Urothelium cell line (cell line): ENCODE results near the gene PIP5K1C.
A peak's percentile ranks its signal among the peaks of the same experiment; 100 is the strongest.

Experiments
- DNase-seq: peaks from one replicate; pipeline ENCODE4 v3.0.0; 2011; ENCODE audit warnings: low spot score, mixed read lengths
- FAIRE-seq: peaks from 2 replicates; lab custom pipeline; 2011; peaks lifted over from hg19 to GRCh38; lab: Jason Lieb, UNC

The PIP5K1C gene, protein sequence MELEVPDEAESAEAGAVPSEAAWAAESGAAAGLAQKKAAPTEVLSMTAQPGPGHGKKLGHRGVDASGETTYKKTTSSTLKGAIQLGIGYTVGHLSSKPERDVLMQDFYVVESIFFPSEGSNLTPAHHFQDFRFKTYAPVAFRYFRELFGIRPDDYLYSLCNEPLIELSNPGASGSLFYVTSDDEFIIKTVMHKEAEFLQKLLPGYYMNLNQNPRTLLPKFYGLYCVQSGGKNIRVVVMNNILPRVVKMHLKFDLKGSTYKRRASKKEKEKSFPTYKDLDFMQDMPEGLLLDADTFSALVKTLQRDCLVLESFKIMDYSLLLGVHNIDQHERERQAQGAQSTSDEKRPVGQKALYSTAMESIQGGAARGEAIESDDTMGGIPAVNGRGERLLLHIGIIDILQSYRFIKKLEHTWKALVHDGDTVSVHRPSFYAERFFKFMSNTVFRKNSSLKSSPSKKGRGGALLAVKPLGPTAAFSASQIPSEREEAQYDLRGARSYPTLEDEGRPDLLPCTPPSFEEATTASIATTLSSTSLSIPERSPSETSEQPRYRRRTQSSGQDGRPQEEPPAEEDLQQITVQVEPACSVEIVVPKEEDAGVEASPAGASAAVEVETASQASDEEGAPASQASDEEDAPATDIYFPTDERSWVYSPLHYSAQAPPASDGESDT

DNA sequence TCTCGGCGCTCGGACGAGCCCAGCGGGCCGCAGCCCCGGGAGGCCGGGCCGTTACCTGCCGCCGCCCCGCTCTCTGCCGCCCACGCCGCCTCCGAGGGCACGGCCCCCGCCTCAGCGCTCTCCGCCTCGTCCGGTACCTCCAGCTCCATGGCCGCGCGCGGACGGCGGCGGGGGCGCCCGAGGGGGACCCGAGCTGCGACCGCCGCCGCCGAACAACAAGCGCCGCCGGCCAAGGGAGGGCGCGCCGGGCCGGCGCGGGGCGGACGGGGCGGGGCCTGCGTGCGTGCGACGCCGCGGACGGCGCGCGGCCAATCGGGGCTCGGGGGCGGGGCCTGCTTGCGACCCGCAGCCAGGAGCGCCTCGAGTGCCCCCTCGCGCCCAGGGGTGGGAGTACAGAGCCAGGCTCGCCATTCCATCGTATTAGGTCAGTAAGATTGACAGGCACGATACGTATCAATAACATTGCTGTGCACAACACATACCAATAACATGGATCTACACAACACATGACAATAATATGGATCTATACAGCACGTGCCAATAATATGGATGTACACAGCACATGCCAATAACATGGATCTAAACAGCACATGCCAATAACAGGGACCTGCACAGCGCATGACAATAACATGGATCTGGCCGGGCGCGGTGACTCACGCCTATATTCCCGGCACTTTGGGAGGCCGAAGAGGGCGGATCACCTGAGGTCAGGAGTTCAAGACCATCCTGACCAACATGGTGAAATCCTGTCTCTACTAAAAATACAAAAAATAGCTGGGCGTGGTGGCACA lies at the start of gene PIP5K1C:
Gene PIP5K1C (minus strand): TSS at position 227 of the 791 bp plus-strand sequence. CDS start 78 bp downstream, at position 149.
- FAIRE-seq (no peak), DNase-seq (peak; percentile 94)

DNA sequence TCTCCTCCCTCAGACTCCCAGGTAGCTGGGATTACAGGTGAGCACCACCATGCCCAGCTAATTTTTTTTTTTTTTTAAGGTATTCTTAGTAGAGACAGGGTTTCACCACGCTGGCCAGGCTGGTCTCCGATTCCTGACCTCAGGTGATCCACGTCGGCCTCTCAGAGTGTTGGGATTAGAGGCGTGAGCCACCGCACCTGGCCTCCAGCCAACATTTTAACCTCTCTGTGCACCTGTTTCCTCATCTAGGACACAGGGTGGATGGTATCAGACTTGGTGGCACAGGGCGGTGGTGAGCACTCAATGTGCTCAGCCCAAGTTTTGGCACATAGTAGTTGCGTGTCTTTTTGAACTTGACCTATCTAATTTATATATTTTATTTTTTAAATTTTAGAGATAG lies 48.7 kb upstream of the PIP5K1C start:
- FAIRE-seq (no peak), DNase-seq (no peak)

DNA sequence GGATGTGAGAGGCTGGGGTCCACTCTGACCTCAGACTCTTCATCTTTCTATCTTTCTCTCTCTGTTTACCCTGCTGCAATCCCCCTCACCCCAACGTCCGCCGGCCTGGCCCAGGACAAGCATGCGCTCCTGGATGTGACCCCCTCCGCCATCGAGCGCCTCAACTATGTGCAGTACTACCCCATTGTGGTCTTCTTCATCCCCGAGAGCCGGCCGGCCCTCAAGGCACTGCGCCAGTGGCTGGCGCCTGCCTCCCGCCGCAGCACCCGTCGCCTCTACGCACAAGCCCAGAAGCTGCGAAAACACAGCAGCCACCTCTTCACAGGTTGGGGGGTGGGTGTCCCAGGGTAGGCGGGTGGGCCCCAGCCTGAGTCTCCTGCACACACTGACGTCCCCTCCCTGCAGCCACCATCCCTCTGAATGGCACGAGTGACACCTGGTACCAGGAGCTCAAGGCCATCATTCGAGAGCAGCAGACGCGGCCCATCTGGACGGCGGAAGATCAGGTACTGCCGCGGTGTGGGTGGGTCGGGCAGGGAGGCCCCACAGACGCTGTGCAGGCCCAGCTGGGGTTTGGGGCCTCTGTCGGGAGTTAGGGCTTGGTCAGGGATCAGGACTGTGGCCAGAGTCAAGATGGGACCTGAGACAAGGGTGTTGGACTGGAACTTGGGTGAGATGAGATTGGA lies 46.2 kb upstream of the PIP5K1C start:
- no peak for DNase-seq
- FAIRE-seq: no peak

DNA sequence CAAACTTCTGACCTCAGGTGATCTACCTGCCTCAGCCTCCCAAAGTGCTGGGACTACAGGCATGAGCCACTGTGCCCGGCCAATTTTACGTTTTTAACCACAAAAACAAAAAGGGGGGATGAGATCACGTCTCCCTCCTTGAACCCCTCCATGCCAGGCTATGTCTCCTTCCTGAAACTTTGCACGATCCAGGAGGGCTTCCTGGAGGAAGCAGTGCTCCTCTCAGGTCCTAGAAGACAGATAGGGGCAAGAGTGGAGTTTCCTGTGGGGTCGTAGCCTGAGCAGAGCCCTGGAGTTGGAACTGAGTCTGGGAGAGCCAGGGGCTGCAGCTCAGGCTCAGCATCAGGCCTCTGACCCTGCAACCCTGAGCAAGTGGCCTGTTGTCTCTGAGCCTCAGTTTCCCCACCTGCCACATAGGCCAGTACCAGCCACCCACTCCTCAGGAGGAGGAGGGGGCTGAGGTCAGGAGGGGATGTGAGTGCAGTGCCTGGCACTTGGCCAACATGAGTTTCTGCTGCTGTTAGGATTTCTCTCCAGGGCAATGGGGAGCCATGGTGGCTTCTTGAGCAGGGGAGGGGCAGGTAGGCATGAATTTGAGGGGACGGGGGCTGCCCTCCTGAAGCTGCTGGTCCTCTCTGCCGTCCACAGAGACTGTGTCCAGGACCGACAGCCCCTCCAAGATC lies 45.2 kb upstream of the PIP5K1C start:
- DNase-seq (no peak), FAIRE-seq (no peak)

- FAIRE-seq: no peak
- no peak for DNase-seq
Measured at GRCh38 chr19:3743486-3743885, 43.2 kb upstream of the PIP5K1C start.

DNA sequence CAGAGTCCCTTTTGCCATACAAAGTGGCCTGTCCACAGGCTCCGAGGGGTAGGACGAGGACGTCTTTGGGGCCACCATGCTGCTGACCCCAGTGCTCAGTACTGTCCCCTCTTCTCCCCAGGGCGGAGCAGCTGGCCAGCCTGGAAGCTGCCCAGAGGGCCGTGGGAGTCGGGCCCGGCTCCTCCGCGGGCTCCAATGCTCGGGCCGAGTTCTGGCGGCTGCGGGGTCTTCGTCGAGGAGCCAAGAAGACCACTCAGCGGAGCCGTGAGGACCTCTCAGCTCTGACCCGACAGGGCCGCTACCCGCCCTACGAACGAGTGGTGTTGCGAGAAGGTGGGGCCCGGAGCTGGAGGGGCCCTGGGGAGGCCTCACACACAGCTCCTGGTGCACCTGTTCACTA lies 40.2 kb upstream of the PIP5K1C start:
- DNase-seq (no peak), FAIRE-seq (no peak)

- DNase-seq (no peak), FAIRE-seq (no peak)
Measured at GRCh38 chr19:3738477-3739220, 38.4 kb upstream of the PIP5K1C start.

DNA sequence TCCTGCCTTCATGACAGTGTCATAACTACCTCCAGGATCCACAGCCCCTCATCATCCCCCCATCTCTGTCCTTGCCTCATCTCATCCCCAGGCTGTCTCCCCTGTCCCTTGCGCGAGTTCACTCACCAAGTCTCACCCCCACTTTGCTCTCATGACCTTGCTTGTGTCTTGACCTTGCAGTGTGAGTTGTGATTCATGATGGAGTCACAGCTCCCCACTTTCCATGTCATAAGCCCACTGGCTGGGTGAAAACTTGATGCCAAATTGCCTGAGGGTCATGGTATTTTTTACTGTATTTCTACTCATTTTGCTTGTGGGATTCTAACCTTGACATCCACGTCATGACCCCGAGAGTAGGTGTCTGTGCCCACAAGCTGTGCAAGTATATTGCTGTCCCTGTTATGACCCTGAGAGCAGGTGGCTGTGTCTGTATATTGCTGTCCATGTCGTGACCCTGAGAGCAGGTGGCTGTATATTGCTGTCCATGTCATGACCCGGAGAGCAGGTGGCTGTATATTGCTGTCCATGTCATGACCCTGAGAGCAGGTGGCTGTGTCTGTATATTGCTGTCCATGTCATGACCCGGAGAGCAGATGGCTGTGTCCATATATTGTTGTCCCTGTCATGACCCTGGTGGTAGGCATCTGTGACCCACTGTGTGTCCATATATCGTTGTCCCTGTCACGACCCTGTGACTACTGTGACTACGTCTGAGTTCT lies 37.4 kb upstream of the PIP5K1C start:
- FAIRE-seq (no peak), DNase-seq (no peak)

DNA sequence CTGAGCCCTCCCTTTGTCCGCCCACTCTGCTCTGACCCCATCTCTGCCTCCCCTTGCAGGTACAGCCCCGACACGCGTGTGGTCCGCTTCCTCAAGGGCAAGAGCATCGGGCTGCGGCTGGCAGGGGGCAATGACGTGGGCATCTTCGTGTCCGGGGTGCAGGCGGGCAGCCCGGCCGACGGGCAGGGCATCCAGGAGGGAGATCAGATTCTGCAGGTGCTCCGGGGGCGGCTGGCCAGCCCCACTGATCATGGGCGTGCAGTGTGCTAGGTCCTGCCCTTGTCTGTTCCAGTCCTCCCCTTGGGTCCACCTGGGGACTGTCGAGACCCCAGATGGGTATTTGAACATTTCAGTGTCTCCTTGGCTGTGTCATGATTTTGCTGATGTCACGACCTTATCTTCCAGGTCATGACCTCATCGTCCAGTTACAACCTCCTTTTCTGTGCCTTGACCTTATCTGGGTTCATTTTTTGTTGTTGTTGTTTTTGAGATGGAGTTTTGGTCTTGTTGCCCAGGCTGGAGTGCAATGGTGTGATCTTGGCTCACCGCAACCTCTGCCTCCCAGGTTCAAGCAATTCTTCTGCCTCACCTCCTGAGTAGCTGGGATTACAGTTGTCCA lies 35.9 kb upstream of the PIP5K1C start:
- no peak for FAIRE-seq
- DNase-seq: no peak

GRCh38 chr19:3734310-3734600 lies 34.0 kb upstream of the PIP5K1C start:
- FAIRE-seq (no peak), DNase-seq (no peak)

DNA sequence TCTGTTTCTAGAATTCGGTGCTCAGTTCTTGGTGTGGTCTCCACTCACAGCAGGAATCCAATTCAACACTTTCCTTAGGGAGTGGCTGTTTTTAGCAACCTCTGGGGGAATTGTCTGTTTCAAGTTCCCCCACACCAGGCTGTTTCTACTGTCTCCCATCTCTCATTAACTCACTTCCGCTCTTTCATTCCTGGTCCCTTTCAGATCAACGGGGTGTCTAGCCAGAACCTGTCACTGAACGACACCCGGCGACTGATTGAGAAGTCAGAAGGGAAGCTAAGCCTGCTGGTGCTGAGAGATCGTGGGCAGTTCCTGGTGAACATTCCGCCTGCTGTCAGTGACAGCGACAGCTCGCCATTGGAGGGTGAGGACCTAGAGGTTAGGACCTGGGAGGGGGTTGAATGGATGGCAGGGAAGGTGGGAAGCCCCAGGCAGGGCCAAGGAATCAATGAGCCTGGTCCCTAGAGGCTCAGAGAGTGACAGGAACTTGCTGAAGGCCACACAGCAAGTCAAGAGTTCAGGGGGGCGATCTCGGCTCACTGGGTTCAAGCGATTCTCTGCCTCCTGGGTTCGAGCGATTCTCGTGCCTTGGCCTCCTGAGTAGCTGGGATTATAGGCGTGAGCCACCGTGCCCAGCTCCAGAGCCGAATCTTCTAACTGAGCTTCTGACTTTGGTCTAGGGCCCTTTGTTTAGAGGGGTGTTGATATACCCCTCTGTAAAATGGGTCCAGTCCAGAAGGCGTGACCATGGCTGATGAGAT lies 33.5 kb upstream of the PIP5K1C start:
- DNase-seq (no peak), FAIRE-seq (no peak)

GRCh38 chr19:3732108-3732507 lies 31.8 kb upstream of the PIP5K1C start:
- FAIRE-seq: no peak
- DNase-seq: no peak

- FAIRE-seq (no peak), DNase-seq (no peak)
Measured at GRCh38 chr19:3730457-3730958, 30.2 kb upstream of the PIP5K1C start.

GRCh38 chr19:3725640-3726310 lies 25.5 kb upstream of the PIP5K1C start:
- DNase-seq (no peak), FAIRE-seq (no peak)

DNA sequence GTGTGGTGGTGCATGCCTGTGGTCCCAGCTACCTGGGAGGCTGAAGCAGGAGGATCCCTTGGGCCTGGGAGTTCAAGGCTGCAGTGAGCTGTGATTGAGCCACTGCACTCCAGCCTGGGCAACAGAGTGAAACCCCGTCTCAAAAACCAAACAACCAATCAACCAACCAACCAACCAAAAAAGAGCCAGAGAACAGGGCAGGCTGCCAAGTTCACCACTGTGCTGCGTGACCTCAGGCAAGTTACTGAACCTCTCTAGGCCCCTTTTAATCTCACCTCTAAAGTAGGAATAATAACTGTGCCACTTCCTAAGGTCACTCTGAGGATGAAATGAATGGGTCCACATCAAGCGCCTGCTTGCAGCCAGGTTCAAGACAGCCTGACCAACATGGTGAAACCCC lies 24.9 kb upstream of the PIP5K1C start:
- no peak for FAIRE-seq

GRCh38 chr19:3723883-3724282 lies 23.6 kb upstream of the PIP5K1C start:
- DNase-seq: no peak
- no peak for FAIRE-seq

More for the DNA sequence above, 24.9 kb upstream of the PIP5K1C start:
- DNase-seq: no peak

GRCh38 chr19:3723110-3723488 lies 22.8 kb upstream of the PIP5K1C start:
- no peak for DNase-seq
- FAIRE-seq: no peak
